GM23338 (cell line): ENCODE data around the gene INO80. TPM values are rescaled to one million over a fixed set of nuclear protein-coding genes. Genes with fewer than 3 reads are reported as not detected.
"Not testable (repeated sequence)": the region's sequence is repeated elsewhere in the genome, so short reads cannot be mapped to it uniquely, and the experiment has no call there.

Experiments used
- ATAC-seq: fragments of 200-7000 bp; cut with Tn5 transposase; 3 replicates; pipeline ENCODE4 v1.9.1; 2020
- DNase-seq: peaks from one replicate; pipeline ENCODE4 v3.0.0-alpha.2; 2015; ENCODE audit warnings: low spot score
- H2AFZ ChIP-seq: fragments of 200-600 bp; sonication (generic); 2 replicates; pipeline ENCODE4 v1.8.0; 2016; ENCODE audit warnings: antibody characterized with exemption, mild to moderate bottlenecking, moderate library complexity
- H3F3A ChIP-seq: fragments of 200-600 bp; sonication (generic); replicated peaks from 2 replicates; pipeline ENCODE4 v1.8.0; 2017; ENCODE audit warnings: antibody characterized with exemption, mixed run types, low read depth
- H3K27ac ChIP-seq: fragments of 200-600 bp; sonication (generic); 2 replicates; pipeline ENCODE4 v1.6.1; 2016; ENCODE audit warnings: low read depth
- H3K27me3 ChIP-seq: fragments of 200-600 bp; sonication (generic); 2 replicates; pipeline ENCODE4 v1.8.0; 2016; ENCODE audit warnings: mild to moderate bottlenecking, mixed run types, moderate library complexity; ENCODE audit not compliant: insufficient read depth
- H3K36me3 ChIP-seq: fragments of 200-600 bp; sonication (generic); 2 replicates; pipeline ENCODE4 v1.8.0; 2016; ENCODE audit warnings: mild to moderate bottlenecking; ENCODE audit not compliant: insufficient read depth
- H3K4me1 ChIP-seq: fragments of 200-600 bp; sonication (generic); 2 replicates; pipeline ENCODE4 v1.8.0; 2016; ENCODE audit warnings: mild to moderate bottlenecking, moderate library complexity; ENCODE audit not compliant: insufficient read depth
- H3K4me2 ChIP-seq: fragments of 200-600 bp; sonication (generic); 2 replicates; pipeline ENCODE4 v1.7.1; 2017; ENCODE audit warnings: mixed run types
- H3K4me3 ChIP-seq: fragments of 200-600 bp; sonication (generic); 2 replicates; pipeline ENCODE4 v1.6.1; 2016; ENCODE audit warnings: mixed run types
- H3K79me2 ChIP-seq: fragments of 200-600 bp; sonication (generic); replicated peaks from 2 replicates; pipeline ENCODE4 v1.8.0; 2017; ENCODE audit warnings: mild to moderate bottlenecking; ENCODE audit not compliant: insufficient read depth
- H3K9me2 ChIP-seq: fragments of 200-600 bp; sonication (generic); 2 replicates; pipeline ENCODE4 v1.8.0; 2017; ENCODE audit not compliant: insufficient read depth
- H4K20me1 ChIP-seq: fragments of 200-600 bp; sonication (generic); replicated peaks from 2 replicates; pipeline ENCODE4 v1.8.0; 2017; ENCODE audit warnings: mild to moderate bottlenecking; ENCODE audit not compliant: insufficient read depth
- H3K27ac Mint-ChIP-seq: 2 replicates; pipeline ENCODE4 v1.8.0; 2020; ENCODE audit warnings: inconsistent platforms, mild to moderate bottlenecking, moderate library complexity, mixed read lengths
- H3K27me3 Mint-ChIP-seq: 3 replicates; pipeline ENCODE4 v1.8.0; 2022; ENCODE audit warnings: low read depth, mild to moderate bottlenecking, moderate library complexity, mixed read lengths, inconsistent platforms; ENCODE audit not compliant: insufficient read depth, poor library complexity
- H3K36me3 Mint-ChIP-seq: 3 replicates; pipeline ENCODE4 v1.8.0; 2021; ENCODE audit warnings: low read depth, mild to moderate bottlenecking, inconsistent platforms, moderate library complexity, mixed read lengths
- H3K4me1 Mint-ChIP-seq: 3 replicates; pipeline ENCODE4 v1.8.0; 2020; ENCODE audit warnings: mild to moderate bottlenecking, inconsistent platforms, mixed read lengths
- H3K4me3 Mint-ChIP-seq: 3 replicates; pipeline ENCODE4 v1.8.0; 2021; ENCODE audit warnings: moderate library complexity, mild to moderate bottlenecking, inconsistent platforms, mixed read lengths
- H3K9me3 Mint-ChIP-seq: 3 replicates; pipeline ENCODE4 v1.8.0; 2020; ENCODE audit warnings: moderate library complexity, mild to moderate bottlenecking, inconsistent platforms, mixed read lengths
- CREB1 ChIP-seq: fragments of 250-450 bp; sonication (Bioruptor Pico); IDR thresholded peaks from 2 replicates; pipeline ENCODE4 v1.5.0; 2020; ENCODE audit warnings: low read depth, mild to moderate bottlenecking, moderate library complexity
- CTCF ChIP-seq, 2 experiments: fragments of 200-600 bp in 1 of 2; sonication (generic) in 1 of 2; conservative IDR thresholded peaks; 2 replicates each; pipeline versions ENCODE4 v1.5.1 to v1.6.1; 2016 to 2017; ENCODE audit warnings: antibody characterized with exemption in 2 of 2, low read depth in 2 of 2, mild to moderate bottlenecking in 2 of 2, moderate library complexity in 1 of 2
- ETS1 ChIP-seq: IDR thresholded peaks from 2 replicates; pipeline ENCODE4 v1.6.1; 2016; ENCODE audit warnings: antibody characterized with exemption
- EZH2phosphoT487 ChIP-seq: fragments of 200-600 bp; sonication (generic); IDR thresholded peaks from one replicate; pipeline ENCODE4 v1.8.1; 2018; ENCODE audit warnings: antibody characterized with exemption; ENCODE audit not compliant: unreplicated experiment
- JUNB ChIP-seq: IDR thresholded peaks from one replicate; pipeline ENCODE4 v1.6.1; 2016; ENCODE audit warnings: antibody characterized with exemption; ENCODE audit not compliant: unreplicated experiment
- POLR2AphosphoS5 ChIP-seq: IDR thresholded peaks from 2 replicates; pipeline ENCODE4 v1.6.1; 2016; ENCODE audit warnings: antibody characterized with exemption, low read depth
- REST ChIP-seq: IDR thresholded peaks from one replicate; pipeline ENCODE4 v1.6.1; 2018; ENCODE audit warnings: antibody characterized with exemption; ENCODE audit not compliant: unreplicated experiment
- ZNF114 ChIP-seq: fragments of 250-450 bp; sonication (Bioruptor Pico); IDR thresholded peaks from 2 replicates; pipeline ENCODE4 v1.5.0; 2020; ENCODE audit warnings: mild to moderate bottlenecking, moderate library complexity
- ZNF331 ChIP-seq: fragments of 250-450 bp; sonication (Bioruptor Pico); IDR thresholded peaks from 2 replicates; pipeline ENCODE4 v1.5.0; 2020; ENCODE audit warnings: low read depth, mild to moderate bottlenecking, moderate library complexity
- polyA plus RNA-seq: library from polyadenylated mRNA; unstranded; fragments of >200 nt; fragmentation: Nextera tagmentation; extraction: Ambion mirVana; gene quantifications from 2 replicates; pipeline ENCODE4 v1.2.1, GENCODE V29; 2016
- total RNA-seq: library from RNA; depleted of rRNA; stranded (reverse); fragments of >200 nt; shearing (Covaris generic); gene quantifications from 2 replicates; pipeline ENCODE4 v1.2.3, GENCODE V29; 2014

INO80 gene
- total and polyA plus RNA-seq, 2 experiments from 2014 or later: 6.5 to 24.9 TPM

GRCh38 chr15:41139112-41139511 is 23.0 kb upstream of the INO80 start:
- not testable (repeated sequence) for H3K79me2 ChIP-seq, DNase-seq, H3K4me1 Mint-ChIP-seq, H3K9me2 ChIP-seq, H3K9me3 Mint-ChIP-seq, H2AFZ ChIP-seq, H3K27me3 ChIP-seq, ATAC-seq, H3K4me2 ChIP-seq, H3K36me3 Mint-ChIP-seq, H4K20me1 ChIP-seq, H3K4me3 ChIP-seq, H3K27ac ChIP-seq, H3K4me3 Mint-ChIP-seq, H3F3A ChIP-seq, H3K27me3 Mint-ChIP-seq, H3K36me3 ChIP-seq, H3K27ac Mint-ChIP-seq, H3K4me1 ChIP-seq

- not testable (repeated sequence) for H3K9me2 ChIP-seq, ATAC-seq, H3K27me3 ChIP-seq
These were observed 19.5 kb upstream of the INO80 start for GRCh38 chr15:41135580-41135979.

GRCh38 chr15:41133454-41133853 is 17.4 kb upstream of the INO80 start:
- no peak for TF ChIP-seq EZH2phosphoT487
- no peak for TF ChIP-seq POLR2AphosphoS5
- no peak for TF ChIP-seq CREB1 (CRISPR knock-in tag)
- TF ChIP-seq JUNB: no peak
- no peak for TF ChIP-seq ETS1
- TF ChIP-seq REST: no peak
- TF ChIP-seq CTCF (conservative IDR thresholded peaks at IDR 0.05; ENCODE audit: low read depth in 2 of 2): no peak
- TF ChIP-seq ZNF114: no peak
- no peak for TF ChIP-seq ZNF331 (CRISPR knock-in tag)
- DNase-seq (no peak), ATAC-seq (no peak)
- H3K4me1 Mint-ChIP-seq: no peaks in the 10 kb centered on the region
- H3K79me2 ChIP-seq: no peaks in the 10 kb centered on the region
- no peak overlapping the region for H3K27ac ChIP-seq
- H3F3A ChIP-seq: no peaks in the 10 kb centered on the region
- H4K20me1 ChIP-seq: no peaks in the 10 kb centered on the region
- H3K9me3 Mint-ChIP-seq: peaks cover 3% of the 10 kb centered on the region; the same call in 1 of the 3 replicates
- no peaks in the 10 kb centered on the region for H3K27me3 ChIP-seq
- no peak overlapping the region for H3K27ac Mint-ChIP-seq
- no peak overlapping the region for H3K4me3 Mint-ChIP-seq
- no peaks in the 10 kb centered on the region for H3K9me2 ChIP-seq
- H2AFZ ChIP-seq: 0 out of 2 replicates have a peak overlapping the region, but pooled peaks have one; percentile 32
- H3K36me3 ChIP-seq: no peaks in the 10 kb centered on the region
- peaks cover 8% of the 10 kb centered on the region for H3K27me3 Mint-ChIP-seq
- no peak overlapping the region for H3K4me3 ChIP-seq
- H3K36me3 Mint-ChIP-seq: no peaks in the 10 kb centered on the region
- no peaks in the 10 kb centered on the region for H3K4me1 ChIP-seq
- no peak overlapping the region for H3K4me2 ChIP-seq

More at GRCh38 chr15:41135580-41135979, 19.5 kb upstream of the INO80 start:
- not testable (repeated sequence) for H4K20me1 ChIP-seq, H3K4me3 ChIP-seq, H3K4me1 Mint-ChIP-seq, H3K36me3 ChIP-seq, H3K4me3 Mint-ChIP-seq, H3F3A ChIP-seq, H3K27ac Mint-ChIP-seq, H3K4me2 ChIP-seq, H3K9me3 Mint-ChIP-seq, H3K27ac ChIP-seq, H3K4me1 ChIP-seq, H2AFZ ChIP-seq, H3K36me3 Mint-ChIP-seq, H3K79me2 ChIP-seq, DNase-seq, H3K27me3 Mint-ChIP-seq

GRCh38 chr15:41132094-41132493 is 16.0 kb upstream of the INO80 start:
- not testable (repeated sequence) for H3K27me3 Mint-ChIP-seq, H3K4me3 ChIP-seq, H3K9me2 ChIP-seq, H3K36me3 ChIP-seq, H3K4me1 ChIP-seq, H3K27me3 ChIP-seq, DNase-seq, H4K20me1 ChIP-seq, H3K9me3 Mint-ChIP-seq, H3K4me3 Mint-ChIP-seq, H2AFZ ChIP-seq, H3K79me2 ChIP-seq, H3F3A ChIP-seq, H3K36me3 Mint-ChIP-seq, H3K4me1 Mint-ChIP-seq, H3K4me2 ChIP-seq, H3K27ac ChIP-seq, H3K27ac Mint-ChIP-seq
- peak; percentile 30; the same call in 2 of the 3 replicates for ATAC-seq
